Memory B cell (primary cell): ENCODE results near the gene WNT5B.

ENCODE experiments used
- ATAC-seq: fragments of 150-1000 bp; cut with Tn5 transposase; 2 replicates; pipeline ENCODE4 v1.10.0; 2021; ENCODE audit warnings: low read depth, mild to moderate bottlenecking, moderate library complexity
- DNase-seq, 2 donors: peaks; one replicate each; pipeline ENCODE4 v3.0.0; 2022; ENCODE audit warnings: low spot score in 2 of 2
- H3K27ac Mint-ChIP-seq: one replicate; pipeline ENCODE4 v1.8.0; 2022; ENCODE audit warnings: mild to moderate bottlenecking, moderate library complexity, mixed read lengths
- H3K27me3 Mint-ChIP-seq: one replicate; pipeline ENCODE4 v1.8.0; 2022; ENCODE audit warnings: mixed read lengths
- H3K36me3 Mint-ChIP-seq: one replicate; pipeline ENCODE4 v1.8.0; 2022; ENCODE audit warnings: mild to moderate bottlenecking, mixed read lengths
- H3K4me1 Mint-ChIP-seq: one replicate; pipeline ENCODE4 v1.8.0; 2022; ENCODE audit warnings: mixed read lengths
- H3K4me3 Mint-ChIP-seq: one replicate; pipeline ENCODE4 v1.8.0; 2022; ENCODE audit warnings: mild to moderate bottlenecking, moderate library complexity, mixed read lengths
- H3K9me3 Mint-ChIP-seq: one replicate; pipeline ENCODE4 v1.8.0; 2022; ENCODE audit warnings: mixed read lengths

The WNT5B gene

DNA sequence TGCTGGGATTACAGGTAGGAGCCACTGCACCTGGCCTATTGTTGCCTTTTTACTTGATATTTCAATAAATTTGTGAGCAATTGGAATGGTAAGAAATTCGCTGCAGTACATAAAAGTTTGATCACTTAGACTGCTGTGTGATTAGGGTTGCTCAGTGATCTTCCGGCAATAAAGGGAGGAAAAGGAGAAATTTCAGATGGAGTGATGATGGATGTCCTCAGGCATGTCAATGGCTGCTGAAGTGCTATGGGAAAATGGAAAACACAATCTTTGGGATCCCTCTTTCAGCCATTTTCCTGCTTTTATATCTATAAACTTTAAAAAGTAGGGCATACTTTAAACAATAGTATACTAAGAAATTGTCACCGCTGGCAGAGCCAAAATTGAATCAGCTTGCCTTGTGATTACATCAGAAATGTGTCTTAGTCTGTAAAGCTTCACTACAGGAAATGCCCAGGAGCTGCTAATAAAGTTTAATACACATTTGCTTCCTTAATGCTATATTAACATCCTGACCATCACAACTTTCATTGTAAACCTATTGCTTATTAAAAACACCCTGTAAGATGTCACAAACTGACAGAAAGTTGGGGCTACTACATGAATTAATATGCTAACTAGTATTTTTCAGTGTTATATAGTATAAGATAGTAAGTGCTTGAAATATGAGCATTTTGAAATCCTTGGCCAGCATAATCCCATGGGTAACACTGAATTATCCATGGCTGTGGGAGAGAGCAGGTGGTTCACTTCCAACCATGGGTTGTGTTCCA, 20.9 kb upstream of the WNT5B start:
- Mint-ChIP-seq H3K4me3 (no peak overlapping the region), H3K36me3 (no peaks in the 10 kb centered on the region), H3K27ac (no peak overlapping the region), H3K4me1 (peaks cover 17% of the 10 kb centered on the region), H3K27me3 (no peaks in the 10 kb centered on the region), H3K9me3 (no peaks in the 10 kb centered on the region)
- no peak for ATAC-seq
- DNase-seq, result no peak

DNA sequence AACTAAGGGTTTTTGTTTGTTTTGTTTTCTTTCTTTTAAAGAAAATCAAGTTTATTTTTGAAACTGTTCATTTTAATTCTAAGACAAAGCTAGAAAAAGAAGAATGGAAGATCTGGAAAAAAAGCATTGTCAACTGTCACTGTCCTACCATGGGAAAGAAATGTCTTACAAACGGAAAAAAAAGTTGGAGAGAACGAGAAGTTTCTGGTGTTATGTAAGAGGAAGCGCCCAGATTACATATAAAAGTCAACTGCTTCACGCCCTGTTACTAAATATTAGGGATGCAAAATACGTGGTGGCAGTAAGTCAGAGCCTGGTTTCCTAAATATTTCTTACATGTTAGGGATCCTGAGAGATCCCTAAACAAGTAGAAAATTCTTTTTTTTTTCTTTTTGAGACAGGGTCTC, 20.3 kb upstream of the WNT5B start:
- Mint-ChIP-seq H3K9me3 (no peaks in the 10 kb centered on the region), H3K4me3 (no peak overlapping the region), H3K27ac (no peak overlapping the region), H3K36me3 (no peaks in the 10 kb centered on the region), H3K27me3 (no peaks in the 10 kb centered on the region), H3K4me1 (peaks cover 17% of the 10 kb centered on the region)
- DNase-seq, result no peak
- no peak for ATAC-seq

DNA sequence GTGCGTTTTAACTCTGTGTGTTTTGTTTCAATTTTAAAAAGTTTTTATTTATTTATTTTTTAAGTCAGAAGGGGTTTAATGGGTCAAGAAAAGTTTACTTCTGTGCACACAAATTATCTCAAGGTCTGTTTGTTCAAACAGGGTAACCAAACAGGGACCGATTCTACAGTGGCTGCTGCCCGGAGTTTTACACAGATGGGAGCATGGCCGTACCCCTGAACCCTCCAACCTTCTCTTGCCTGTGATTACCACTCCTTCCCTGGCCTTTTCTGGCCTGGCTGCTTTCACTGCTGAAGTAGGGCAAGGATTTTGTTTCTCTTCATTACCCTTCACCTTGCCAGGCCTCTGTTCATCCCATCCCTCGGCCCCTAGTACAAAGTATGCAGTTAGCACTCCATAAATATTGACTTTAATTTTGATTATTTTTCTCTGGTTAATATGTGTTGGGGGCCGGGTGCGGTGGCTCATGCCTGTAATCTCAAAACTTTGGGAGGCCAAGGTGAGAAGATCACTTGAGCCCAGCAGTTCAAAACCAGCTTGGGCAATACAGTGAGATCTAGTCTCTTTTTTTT, 18.9 kb upstream of the WNT5B start:
- Mint-ChIP-seq H3K36me3 (no peaks in the 10 kb centered on the region), H3K4me3 (no peak overlapping the region), H3K4me1 (peaks cover 8% of the 10 kb centered on the region), H3K27ac (no peak overlapping the region), H3K27me3 (no peaks in the 10 kb centered on the region), H3K9me3 (no peaks in the 10 kb centered on the region)
- ATAC-seq, result no peak
- DNase-seq, result no peak

DNA sequence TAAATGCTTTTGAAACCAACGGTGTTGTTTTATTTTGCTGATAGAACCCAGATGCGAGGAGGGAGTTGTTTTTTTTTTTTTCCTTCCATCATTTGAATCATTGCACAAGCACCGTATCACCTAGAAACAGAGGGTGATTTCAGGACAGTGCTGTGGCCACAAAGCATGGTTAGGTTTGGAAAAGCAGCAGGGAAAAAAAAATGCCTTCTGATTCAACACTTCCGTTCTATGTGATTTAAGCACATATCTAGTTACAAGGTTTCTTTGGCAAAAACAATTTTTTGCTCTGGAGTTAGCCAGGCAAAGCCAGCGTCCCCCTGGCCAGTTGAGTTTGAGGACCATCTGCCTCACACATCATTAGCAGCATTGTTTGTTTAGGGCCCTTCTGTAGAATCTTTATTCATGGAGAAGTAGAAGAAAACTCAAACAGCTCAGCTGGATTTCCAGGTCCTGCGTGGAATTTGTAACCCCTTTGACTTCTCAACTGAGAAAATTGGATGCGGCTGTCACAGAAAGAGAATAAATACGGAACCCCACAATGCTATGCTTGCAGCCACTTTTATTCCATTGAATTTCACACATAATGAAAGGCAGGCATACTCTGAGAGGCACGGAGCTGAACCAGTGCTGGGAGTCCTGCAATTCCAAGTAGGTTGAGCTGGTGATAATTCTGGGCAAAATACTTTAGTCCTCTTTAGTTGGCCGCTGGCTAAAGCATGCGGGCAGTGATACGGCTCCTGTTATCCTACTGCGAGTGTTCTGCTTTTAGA, 17.0 kb upstream of the WNT5B start:
- Mint-ChIP-seq H3K4me3 (no peak overlapping the region), H3K4me1 (peaks cover 6% of the 10 kb centered on the region), H3K36me3 (no peaks in the 10 kb centered on the region), H3K27ac (no peak overlapping the region), H3K9me3 (no peaks in the 10 kb centered on the region), H3K27me3 (no peaks in the 10 kb centered on the region)
- ATAC-seq (no peak), DNase-seq (no peak)

DNA sequence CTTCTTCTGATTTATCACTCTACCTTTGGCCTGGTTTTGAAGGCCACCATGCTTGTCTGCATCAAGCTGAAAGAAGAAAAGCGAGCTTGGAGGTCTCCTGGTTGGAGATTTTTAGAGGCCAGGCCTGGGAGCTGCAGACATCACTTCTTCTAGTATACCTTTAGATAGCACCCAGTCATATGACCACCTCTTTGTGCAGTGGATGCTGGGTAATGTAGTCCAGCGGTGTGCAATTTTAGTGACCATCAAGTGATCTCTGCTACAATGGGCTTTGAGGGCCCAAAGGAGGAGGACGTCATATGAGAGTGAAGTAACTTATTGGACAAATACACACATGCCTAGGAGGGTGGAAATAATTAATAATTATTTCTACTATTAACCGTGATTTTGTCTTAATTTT, 15.2 kb upstream of the WNT5B start:
- no peaks in the 10 kb centered on the region for H3K36me3 Mint-ChIP-seq
- DNase-seq (no peak), ATAC-seq (no peak)
- H3K27me3 Mint-ChIP-seq, result no peaks in the 10 kb centered on the region
- H3K27ac Mint-ChIP-seq, result no peak overlapping the region
- peaks cover 14% of the 10 kb centered on the region for H3K4me1 Mint-ChIP-seq
- H3K9me3 Mint-ChIP-seq, result no peaks in the 10 kb centered on the region
- no peak overlapping the region for H3K4me3 Mint-ChIP-seq

DNA sequence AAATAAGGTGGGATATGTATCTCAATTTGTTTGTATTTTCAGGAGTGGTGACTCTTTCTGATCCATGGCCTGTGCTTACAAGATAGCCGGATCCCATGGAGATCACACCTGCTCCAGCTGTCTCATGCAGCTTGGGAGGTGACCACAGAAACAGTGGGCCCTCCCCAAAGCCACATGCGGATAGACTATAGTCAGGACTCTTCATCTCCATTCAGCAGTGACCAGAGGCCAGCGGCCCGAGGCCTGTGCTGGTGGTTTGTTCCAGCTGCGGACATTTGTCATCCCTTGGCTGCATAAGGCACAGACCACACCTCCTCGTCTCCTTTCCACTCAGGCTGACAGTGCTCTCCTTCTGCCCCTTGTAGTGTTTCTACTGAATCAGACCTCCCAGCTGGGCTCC, 14.7 kb upstream of the WNT5B start:
- Mint-ChIP-seq H3K27me3 (no peaks in the 10 kb centered on the region), H3K9me3 (no peaks in the 10 kb centered on the region), H3K27ac (no peak overlapping the region), H3K4me1 (peaks cover 17% of the 10 kb centered on the region), H3K4me3 (no peak overlapping the region), H3K36me3 (no peaks in the 10 kb centered on the region)
- no peak for DNase-seq
- no peak for ATAC-seq

DNA sequence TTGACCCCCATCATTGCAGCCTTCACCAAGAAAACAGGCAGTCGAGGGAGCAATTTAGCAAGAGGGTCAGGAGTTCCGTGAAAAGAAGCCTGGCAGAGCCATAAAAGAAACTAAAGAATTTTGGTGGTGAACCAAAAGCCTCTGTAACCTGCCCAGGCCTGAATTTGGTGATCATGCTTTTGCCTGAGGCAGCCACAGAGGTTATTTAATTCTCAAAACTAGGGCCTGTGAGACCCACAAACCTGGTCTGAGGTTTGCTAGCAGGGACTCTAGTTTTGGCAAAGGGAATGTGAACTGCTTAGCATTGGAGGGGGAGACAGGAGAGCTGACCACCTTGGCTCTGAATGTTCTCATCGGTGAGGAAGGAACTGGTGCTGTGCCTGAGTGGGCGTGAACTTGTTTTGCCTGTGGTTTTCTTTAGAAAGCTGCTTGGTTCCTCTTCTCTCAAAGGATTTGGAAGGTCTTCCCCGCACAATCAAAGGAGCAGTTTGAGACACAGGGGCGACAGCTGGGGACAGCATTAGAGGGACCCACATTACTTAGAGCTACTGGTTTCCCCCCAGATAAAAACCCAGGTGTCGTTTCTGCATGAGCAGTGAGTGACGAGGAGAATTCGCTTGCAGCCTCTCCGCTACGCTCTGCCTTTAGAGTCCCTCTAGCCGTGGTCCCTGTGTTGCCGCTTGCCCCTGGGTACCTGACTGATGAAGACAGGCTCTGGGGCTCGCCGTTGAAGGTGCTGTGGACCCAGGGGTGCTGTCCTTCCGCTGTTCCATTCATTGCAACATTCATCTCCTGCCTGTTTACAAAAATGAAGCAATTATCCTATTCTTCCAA, 12.6 kb upstream of the WNT5B start:
- no peaks in the 10 kb centered on the region for H3K36me3 Mint-ChIP-seq
- H3K27ac Mint-ChIP-seq, result no peak overlapping the region
- H3K27me3 Mint-ChIP-seq, result peaks cover 5% of the 10 kb centered on the region
- ATAC-seq, result peak; percentile 77
- no peak for DNase-seq
- no peaks in the 10 kb centered on the region for H3K9me3 Mint-ChIP-seq
- H3K4me1 Mint-ChIP-seq, result peaks cover 24% of the 10 kb centered on the region
- H3K4me3 Mint-ChIP-seq, result peak overlapping the region; percentile 11

DNA sequence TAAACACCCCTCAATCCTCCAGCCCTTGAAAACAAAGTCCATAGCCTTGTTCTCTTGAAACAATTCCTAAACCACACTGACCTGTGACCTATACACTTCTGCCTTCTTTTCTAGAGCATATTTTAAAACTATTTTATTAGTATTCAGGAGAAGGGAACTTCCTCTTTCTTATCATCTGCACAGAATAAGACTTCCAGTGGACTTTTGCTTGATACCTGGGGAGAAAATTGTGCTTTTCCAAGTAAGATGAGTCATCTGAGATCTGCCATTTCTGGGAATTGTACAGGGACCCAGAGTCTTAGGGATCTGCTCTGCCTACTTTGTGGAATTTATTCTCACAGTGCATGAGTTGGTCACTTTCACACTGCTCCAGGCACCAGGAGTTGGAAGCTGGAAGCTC, 10.5 kb upstream of the WNT5B start:
- H3K27me3 Mint-ChIP-seq, result peaks cover 5% of the 10 kb centered on the region
- no peaks in the 10 kb centered on the region for H3K36me3 Mint-ChIP-seq
- no peak for DNase-seq
- no peaks in the 10 kb centered on the region for H3K9me3 Mint-ChIP-seq
- no peak overlapping the region for H3K27ac Mint-ChIP-seq
- no peak overlapping the region for H3K4me3 Mint-ChIP-seq
- peaks cover 24% of the 10 kb centered on the region for H3K4me1 Mint-ChIP-seq
- no peak for ATAC-seq

DNA sequence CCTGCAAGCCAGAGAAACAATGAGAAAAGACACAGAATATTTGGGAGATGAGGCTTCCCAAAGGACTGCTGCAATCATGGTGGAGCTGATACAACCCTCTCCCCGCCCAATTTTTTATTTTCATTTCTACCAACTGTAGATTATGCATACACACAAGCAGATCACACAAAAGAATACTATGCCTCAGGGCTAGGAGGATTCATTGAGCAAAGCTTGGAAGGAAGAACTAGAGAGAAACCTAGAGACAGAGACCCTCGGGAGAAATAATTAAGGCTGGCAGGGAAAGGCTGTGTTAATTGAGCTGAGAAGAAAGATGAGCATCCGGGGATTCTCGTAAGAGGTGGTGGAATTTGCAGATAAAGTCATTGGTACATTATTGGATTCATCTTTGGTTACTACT, 9.9 kb upstream of the WNT5B start:
- ATAC-seq (no peak), DNase-seq (no peak)
- Mint-ChIP-seq H3K9me3 (no peaks in the 10 kb centered on the region), H3K27ac (no peak overlapping the region), H3K36me3 (no peaks in the 10 kb centered on the region), H3K4me1 (peaks cover 24% of the 10 kb centered on the region), H3K4me3 (no peak overlapping the region), H3K27me3 (peaks cover 7% of the 10 kb centered on the region)

DNA sequence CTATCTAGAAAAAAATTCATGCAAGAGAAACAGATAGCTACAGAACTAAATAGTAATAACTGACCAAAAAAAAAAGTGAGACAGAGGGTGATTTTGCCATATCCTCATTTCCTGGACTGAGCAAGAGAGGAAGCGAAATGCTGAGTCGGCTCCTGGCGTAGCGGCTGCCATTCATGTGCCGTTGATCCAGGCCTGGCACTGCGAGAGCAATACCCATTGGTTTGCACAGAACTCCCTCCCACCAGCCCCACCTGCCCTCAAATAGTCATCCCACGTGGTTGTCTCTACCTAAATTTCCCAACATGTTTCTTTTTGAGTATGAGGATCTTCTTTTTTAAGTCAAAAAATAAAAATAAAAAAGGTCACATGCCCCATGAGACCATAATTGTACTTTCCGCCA, 9.4 kb upstream of the WNT5B start:
- ATAC-seq, result no peak
- no peaks in the 10 kb centered on the region for H3K36me3 Mint-ChIP-seq
- peaks cover 7% of the 10 kb centered on the region for H3K27me3 Mint-ChIP-seq
- no peak overlapping the region for H3K4me3 Mint-ChIP-seq
- no peak for DNase-seq
- H3K27ac Mint-ChIP-seq, result no peak overlapping the region
- H3K9me3 Mint-ChIP-seq, result no peaks in the 10 kb centered on the region
- peaks cover 24% of the 10 kb centered on the region for H3K4me1 Mint-ChIP-seq

DNA sequence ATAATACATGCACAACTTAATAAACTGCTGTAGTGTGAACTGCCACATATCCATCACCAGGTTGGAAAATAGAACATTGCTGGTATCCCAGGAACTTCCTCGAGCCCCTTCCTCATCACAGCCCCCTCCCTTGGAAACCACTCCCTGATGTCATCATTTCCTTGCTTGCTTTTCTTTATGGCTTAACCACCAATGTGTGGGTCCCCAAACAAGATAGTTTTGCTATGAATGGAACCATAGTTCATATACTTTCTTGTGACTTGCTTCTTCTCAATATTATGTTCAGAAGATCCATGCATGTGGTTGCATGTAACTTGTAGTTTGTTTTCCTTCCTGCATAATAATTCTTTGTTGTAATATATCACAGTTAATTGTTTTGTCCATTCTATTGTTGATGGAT, 8.9 kb upstream of the WNT5B start:
- DNase-seq, result no peak
- Mint-ChIP-seq H3K27me3 (peaks cover 7% of the 10 kb centered on the region), H3K9me3 (no peaks in the 10 kb centered on the region), H3K27ac (no peak overlapping the region), H3K36me3 (no peaks in the 10 kb centered on the region), H3K4me3 (no peak overlapping the region), H3K4me1 (peaks cover 24% of the 10 kb centered on the region)
- ATAC-seq, result no peak

DNA sequence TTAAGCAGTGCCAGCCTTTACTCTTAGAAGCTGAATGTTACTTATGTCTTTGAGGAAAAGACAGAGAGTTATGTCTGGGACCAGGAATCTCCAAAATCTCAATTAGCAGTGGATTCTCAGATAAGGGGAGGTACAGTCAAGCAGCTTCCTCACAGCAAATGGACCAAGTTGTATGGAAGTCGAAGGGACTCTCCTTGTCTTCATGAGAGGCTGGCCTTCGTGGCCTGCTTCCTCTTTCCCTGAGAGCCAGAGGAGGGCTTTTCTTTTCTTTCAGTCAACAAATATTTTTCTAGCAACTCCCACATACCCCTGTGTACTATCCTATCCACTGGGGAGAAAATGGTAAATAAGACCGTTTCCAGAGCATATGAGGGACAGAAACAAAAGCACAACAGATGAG, 6.6 kb upstream of the WNT5B start:
- no peaks in the 10 kb centered on the region for H3K9me3 Mint-ChIP-seq
- peaks cover 16% of the 10 kb centered on the region for H3K4me1 Mint-ChIP-seq
- peak overlapping the region; percentile 2 for H3K27ac Mint-ChIP-seq
- no peak overlapping the region for H3K4me3 Mint-ChIP-seq
- DNase-seq (no peak), ATAC-seq (no peak)
- H3K36me3 Mint-ChIP-seq, result no peaks in the 10 kb centered on the region
- peaks cover 7% of the 10 kb centered on the region for H3K27me3 Mint-ChIP-seq

DNA sequence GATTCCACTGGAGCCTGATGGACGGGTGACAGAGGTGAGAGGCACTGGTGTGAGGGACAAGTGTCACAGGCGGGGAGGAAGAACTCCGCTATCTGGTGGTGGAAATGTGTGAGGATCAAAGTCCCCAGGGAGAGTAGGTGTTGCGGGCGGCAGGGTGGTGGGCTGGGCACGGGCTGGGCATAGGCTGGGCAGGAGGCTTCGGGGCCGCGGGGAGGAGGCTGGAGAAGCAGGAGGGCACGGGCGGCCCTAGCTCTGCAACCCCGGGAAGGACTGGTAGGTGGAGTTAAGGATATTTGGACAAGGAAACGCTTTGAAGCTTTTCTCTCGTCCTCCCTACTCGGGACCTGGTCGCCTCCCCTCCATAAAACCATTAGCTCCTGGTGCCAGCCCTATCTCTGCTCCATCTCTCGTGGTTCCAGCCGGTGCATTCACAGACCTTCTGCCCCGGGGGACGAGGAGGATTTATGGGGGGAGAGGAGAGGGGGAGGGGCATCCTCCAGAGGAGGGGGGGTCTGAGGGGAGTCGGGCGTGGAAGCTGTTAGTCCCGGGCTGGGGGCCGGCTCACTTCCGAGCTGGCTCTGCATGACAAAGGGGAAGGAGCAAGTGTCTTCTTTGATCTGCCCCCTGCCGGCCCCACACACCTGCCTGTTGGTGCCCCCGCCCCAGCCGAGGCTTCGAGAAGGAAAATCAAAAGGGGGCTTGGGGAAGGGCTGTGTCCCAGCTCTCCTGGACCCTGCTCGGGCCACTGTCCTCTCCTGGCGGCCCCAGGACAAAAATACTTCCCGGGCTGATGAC, 504 bp downstream of the WNT5B start:
- no peaks in the 10 kb centered on the region for H3K9me3 Mint-ChIP-seq
- peaks cover 23% of the 10 kb centered on the region for H3K27me3 Mint-ChIP-seq
- DNase-seq, result peak in 1 of 2 donors; percentile 32
- no peak overlapping the region for H3K27ac Mint-ChIP-seq
- ATAC-seq, result peak; percentile 79
- no peaks in the 10 kb centered on the region for H3K36me3 Mint-ChIP-seq
- peaks cover 19% of the 10 kb centered on the region for H3K4me1 Mint-ChIP-seq
- H3K4me3 Mint-ChIP-seq, result peak overlapping the region; percentile 89
